PC-9 (cell line): ENCODE measurements around the gene FBXW7. TPM values are rescaled to one million over a fixed set of nuclear protein-coding genes. Genes with fewer than 3 reads are reported as not detected.
"Not testable (repeated sequence)": the region's sequence is repeated elsewhere in the genome, so short reads cannot be mapped to it uniquely, and the experiment has no call there.

Experiments
- BruUV-seq: library from RNA; stranded (reverse); fragments of 400-500 nt; replicated peaks from 2 replicates; lab custom pipeline; 2021; lab: Mats Ljungman, UMichigan
- CTCF ChIA-PET: fragments of 300-600 bp; sonication (Branson Sonifier 250); formaldehyde crosslinking; loops from one replicate; lab custom pipeline; 2022; ENCODE audit warnings: antibody characterized with exemption; lab: Charles Lee
- POLR2A ChIA-PET: fragments of 300-600 bp; sonication (Branson Sonifier 250); formaldehyde crosslinking; loops from one replicate; lab custom pipeline; 2022; ENCODE audit warnings: antibody characterized with exemption; ENCODE audit not compliant: unreplicated experiment; lab: Charles Lee
- DNase-seq, 2 experiments: peaks; one replicate each; pipeline versions ENCODE4 v3.0.0 to v3.0.0-alpha.2; 2015 to 2022; ENCODE audit warnings: mixed read lengths in 1 of 2
- H2AFZ ChIP-seq: fragments of 200-600 bp; sonication (generic); 2 replicates; pipeline ENCODE4 v1.8.1; 2017; ENCODE audit warnings: antibody characterized with exemption
- H3F3A ChIP-seq: fragments of 200-600 bp; sonication (generic); 2 replicates; pipeline ENCODE4 v1.8.1; 2017; ENCODE audit warnings: antibody characterized with exemption, mild to moderate bottlenecking, low read depth; ENCODE audit not compliant: insufficient read depth
- H3K27ac ChIP-seq: fragments of 200-600 bp; sonication (generic); 2 replicates; pipeline ENCODE4 v1.6.1; 2016; ENCODE audit warnings: mixed run types
- H3K27me3 ChIP-seq: fragments of 200-600 bp; sonication (generic); 2 replicates; pipeline ENCODE4 v1.6.1; 2016; ENCODE audit warnings: low read depth, mixed run types; ENCODE audit not compliant: insufficient read depth
- H3K36me3 ChIP-seq: fragments of 200-600 bp; sonication (generic); 2 replicates; pipeline ENCODE4 v1.6.1; 2016; ENCODE audit warnings: low read depth, mixed run types
- H3K4me1 ChIP-seq: fragments of 200-600 bp; sonication (generic); replicated peaks from 2 replicates; pipeline ENCODE4 v1.6.1; 2016; ENCODE audit warnings: mixed run types; ENCODE audit not compliant: insufficient read depth
- H3K4me2 ChIP-seq: fragments of 200-600 bp; sonication (generic); 2 replicates; pipeline ENCODE4 v1.6.1; 2017; ENCODE audit warnings: mixed run types
- H3K4me3 ChIP-seq: fragments of 200-600 bp; sonication (generic); 2 replicates; pipeline ENCODE4 v1.6.1; 2016; ENCODE audit warnings: mixed run types
- H3K79me2 ChIP-seq: fragments of 200-600 bp; sonication (generic); 2 replicates; pipeline ENCODE4 v1.6.1; 2017; ENCODE audit warnings: low read depth, mixed run types
- H3K9me2 ChIP-seq: fragments of 200-600 bp; sonication (generic); 2 replicates; pipeline ENCODE4 v1.8.1; 2017; ENCODE audit warnings: mild to moderate bottlenecking; ENCODE audit not compliant: insufficient read depth
- H3K9me3 ChIP-seq: fragments of 200-600 bp; sonication (generic); 2 replicates; pipeline ENCODE4 v1.8.1; 2016; ENCODE audit warnings: low read depth; ENCODE audit not compliant: insufficient read depth
- H4K20me1 ChIP-seq: fragments of 200-600 bp; sonication (generic); 2 replicates; pipeline ENCODE4 v1.8.1; 2017; ENCODE audit not compliant: insufficient read depth
- CTCF ChIP-seq: fragments of 200-600 bp; sonication (generic); conservative IDR thresholded peaks from 2 replicates; pipeline ENCODE4 v1.6.1; 2017; ENCODE audit warnings: mixed run types, antibody characterized with exemption, mild to moderate bottlenecking, moderate library complexity
- EZH2 ChIP-seq: fragments of 200-600 bp; sonication (generic); IDR thresholded peaks from 2 replicates; pipeline ENCODE4 v1.8.0; 2017; ENCODE audit warnings: antibody characterized with exemption, low read depth
- intact Hi-C: fragments of 100-400 bp; cut with micrococcal nuclease; formaldehyde crosslinking; loops from one replicate; pipeline ENCODE4 v1.10.0; 2022; ENCODE audit not compliant: unreplicated experiment
- total RNA-seq: library from RNA; stranded (reverse); gene quantifications from 2 replicates; pipeline ENCODE4 v1.2.3, GENCODE V29; 2021

FBXW7 gene
- total RNA-seq, 1 experiment from 2014 or later = 30.2 TPM

GRCh38 chr4:152556283-152556682 lies 20.4 kb upstream of the FBXW7 start:
- no peaks in the 10 kb centered on the region for H4K20me1 ChIP-seq
- ChIA-PET CTCF (no interaction called here), POLR2A (no interaction called here)
- no peak overlapping the region for H3K27ac ChIP-seq
- H2AFZ ChIP-seq = peak overlapping the region; percentile 66
- no peaks in the 10 kb centered on the region for H3K27me3 ChIP-seq
- DNase-seq = no peak
- no peaks in the 10 kb centered on the region for H3K79me2 ChIP-seq
- peak overlapping the region; percentile 39; the same call in 1 of the 2 replicates for H3K4me3 ChIP-seq
- H3K9me2 ChIP-seq = no peaks in the 10 kb centered on the region
- H3F3A ChIP-seq = no peaks in the 10 kb centered on the region
- no peak for TF ChIP-seq EZH2
- no peak for TF ChIP-seq CTCF
- no TSS peak for BruUV-seq
- no peaks in the 10 kb centered on the region for H3K9me3 ChIP-seq
- H3K36me3 ChIP-seq = no peaks in the 10 kb centered on the region
- intact Hi-C loops = no loop called here
- no peaks in the 10 kb centered on the region for H3K4me1 ChIP-seq
- H3K4me2 ChIP-seq = peak overlapping the region; percentile 61

GRCh38 chr4:152554742-152555141 lies 18.9 kb upstream of the FBXW7 start:
- H3K36me3 ChIP-seq = no peaks in the 10 kb centered on the region
- no peak overlapping the region for H3K4me3 ChIP-seq
- BruUV-seq = no TSS peak
- H3K27me3 ChIP-seq = no peaks in the 10 kb centered on the region
- no peaks in the 10 kb centered on the region for H3K9me3 ChIP-seq
- no peaks in the 10 kb centered on the region for H3K79me2 ChIP-seq
- H3F3A ChIP-seq = no peaks in the 10 kb centered on the region
- intact Hi-C loops = no loop called here
- no peaks in the 10 kb centered on the region for H3K4me1 ChIP-seq
- H3K27ac ChIP-seq = no peak overlapping the region
- ChIA-PET POLR2A (no interaction called here), CTCF (interaction anchor here (0.7 kb wide), 1 partner anchor 17 kb away, joined by 3 read pairs; no protein-coding TSS in a partner anchor)
- DNase-seq = no peak
- H2AFZ ChIP-seq = no peak overlapping the region
- TF ChIP-seq CTCF (no peak), EZH2 (no peak)
- H3K4me2 ChIP-seq = no peak overlapping the region
- H3K9me2 ChIP-seq = no peaks in the 10 kb centered on the region
- H4K20me1 ChIP-seq = no peaks in the 10 kb centered on the region

GRCh38 chr4:152550687-152551086 lies 14.8 kb upstream of the FBXW7 start:
- H3K9me3 ChIP-seq, DNase-seq, H3F3A ChIP-seq, H4K20me1 ChIP-seq, H2AFZ ChIP-seq, H3K79me2 ChIP-seq, H3K36me3 ChIP-seq, H3K4me1 ChIP-seq, H3K9me2 ChIP-seq, H3K27ac ChIP-seq, POLR2A ChIA-PET, H3K4me3 ChIP-seq, BruUV-seq, H3K4me2 ChIP-seq, intact Hi-C loops, H3K27me3 ChIP-seq: not testable (repeated sequence)
- CTCF ChIA-PET = interaction anchor here (0.7 kb wide), 1 partner anchor 634 kb away, joined by 5 read pairs; no protein-coding TSS in a partner anchor

GRCh38 chr4:152545088-152545487 lies 9.2 kb upstream of the FBXW7 start:
- H3K79me2 ChIP-seq = no peaks in the 10 kb centered on the region
- H3K4me2 ChIP-seq = no peak overlapping the region
- POLR2A ChIA-PET = no interaction called here
- H3F3A ChIP-seq = no peaks in the 10 kb centered on the region
- CTCF ChIA-PET = no interaction called here
- H3K9me3 ChIP-seq = no peaks in the 10 kb centered on the region
- H3K9me2 ChIP-seq = no peaks in the 10 kb centered on the region
- no peaks in the 10 kb centered on the region for H4K20me1 ChIP-seq
- BruUV-seq = no TSS peak
- H3K4me1 ChIP-seq = no peaks in the 10 kb centered on the region
- intact Hi-C loops = no loop called here
- no peak overlapping the region for H2AFZ ChIP-seq
- no peaks in the 10 kb centered on the region for H3K36me3 ChIP-seq
- no peaks in the 10 kb centered on the region for H3K27me3 ChIP-seq
- no peak for DNase-seq
- H3K4me3 ChIP-seq = no peak overlapping the region
- TF ChIP-seq EZH2 (no peak), CTCF (no peak)
- no peak overlapping the region for H3K27ac ChIP-seq

- H3K79me2 ChIP-seq, H3K4me3 ChIP-seq, H3K36me3 ChIP-seq, CTCF ChIA-PET, DNase-seq, H4K20me1 ChIP-seq, H3K4me2 ChIP-seq, H3K9me2 ChIP-seq, H3K9me3 ChIP-seq, H2AFZ ChIP-seq, H3K27ac ChIP-seq, H3F3A ChIP-seq, BruUV-seq, POLR2A ChIA-PET, H3K4me1 ChIP-seq, H3K27me3 ChIP-seq, intact Hi-C loops: not testable (repeated sequence)
Measured at GRCh38 chr4:152544533-152544932, 8.6 kb upstream of the FBXW7 start.
